ENCODE measurements around the gene MED10.

The MED10 gene

GRCh38 chr5:6377905-6378765 lies at the start of gene MED10:
Gene MED10 (minus strand): TSS chr5:6378547. CDS start chr5:6378483, 64 bp downstream.
- peak; percentile 98 for DNase-seq (ENCODE audit: low read depth)
- Histone ChIP-seq H3K9me3 (ENCODE audit: control insufficient read depth, low read length) (no peaks in the 10 kb centered on the region), H3K9ac (ENCODE audit: low read length) (peak within 1 kb of the TSS; percentile 95), H3K4me3 (ENCODE audit: low read length) (peak within 1 kb of the TSS; percentile 96), H3K36me3 (ENCODE audit: control insufficient read depth, insufficient read depth, low read length, severe bottlenecking) (peaks cover 36% of the 10 kb centered on the region), H3K27me3 (replicated peaks; ENCODE audit: control insufficient read depth, insufficient read depth, low read length) (no peaks in the 10 kb centered on the region), H3K4me1 (ENCODE audit: control insufficient read depth, insufficient read depth, low read length) (peaks cover 14% of the 10 kb centered on the region)

- Histone ChIP-seq H3K9ac (ENCODE audit: low read length) (no peak overlapping the region), H3K4me1 (ENCODE audit: control insufficient read depth, insufficient read depth, low read length) (no peaks in the 10 kb centered on the region), H3K27me3 (replicated peaks; ENCODE audit: control insufficient read depth, insufficient read depth, low read length) (peaks cover 38% of the 10 kb centered on the region), H3K4me3 (ENCODE audit: low read length) (no peak overlapping the region), H3K9me3 (ENCODE audit: control insufficient read depth, low read length) (no peaks in the 10 kb centered on the region), H3K36me3 (ENCODE audit: control insufficient read depth, insufficient read depth, low read length, severe bottlenecking) (no peaks in the 10 kb centered on the region)
- DNase-seq (ENCODE audit: low read depth): no peak
These were observed 49.3 kb upstream of the MED10 start for GRCh38 chr5:6427694-6428093.

DNA sequence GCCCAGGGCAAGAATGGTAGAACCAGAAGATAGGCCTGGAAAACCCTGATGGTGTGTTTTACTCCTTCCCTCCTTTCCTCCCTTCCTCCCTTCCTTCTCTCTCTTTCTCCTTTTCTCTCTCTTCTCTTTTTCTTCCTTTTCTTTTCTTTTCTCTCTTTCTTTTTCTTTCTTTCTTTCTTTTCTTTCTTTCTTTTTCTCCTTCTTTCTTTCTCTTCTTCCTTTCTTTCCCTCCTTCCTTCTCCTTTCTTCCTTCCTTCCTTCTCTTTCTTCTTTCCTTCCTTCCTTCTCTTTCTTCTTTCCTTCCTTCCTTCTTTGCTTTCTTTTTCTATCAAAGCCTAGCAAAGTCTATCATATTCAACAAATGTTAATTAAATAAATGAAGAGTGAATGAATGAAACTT lies 46.4 kb upstream of the MED10 start:
- no peak for DNase-seq (ENCODE audit: low read depth)
- no peaks in the 10 kb centered on the region for H3K9me3 ChIP-seq (ENCODE audit: control insufficient read depth, low read length)
- no peak overlapping the region for H3K4me3 ChIP-seq (ENCODE audit: low read length)
- H3K36me3 ChIP-seq (ENCODE audit: control insufficient read depth, insufficient read depth, low read length, severe bottlenecking): no peaks in the 10 kb centered on the region
- no peak overlapping the region for H3K9ac ChIP-seq (ENCODE audit: low read length)
- no peaks in the 10 kb centered on the region for H3K4me1 ChIP-seq (ENCODE audit: control insufficient read depth, insufficient read depth, low read length)
- H3K27me3 ChIP-seq (replicated peaks; ENCODE audit: control insufficient read depth, insufficient read depth, low read length): peaks cover 26% of the 10 kb centered on the region

GRCh38 chr5:6424110-6424659 lies 45.8 kb upstream of the MED10 start:
- Histone ChIP-seq H3K9ac (ENCODE audit: low read length) (no peak overlapping the region), H3K36me3 (ENCODE audit: control insufficient read depth, insufficient read depth, low read length, severe bottlenecking) (no peaks in the 10 kb centered on the region), H3K27me3 (replicated peaks; ENCODE audit: control insufficient read depth, insufficient read depth, low read length) (peaks cover 26% of the 10 kb centered on the region), H3K4me1 (ENCODE audit: control insufficient read depth, insufficient read depth, low read length) (no peaks in the 10 kb centered on the region), H3K4me3 (ENCODE audit: low read length) (no peak overlapping the region), H3K9me3 (ENCODE audit: control insufficient read depth, low read length) (no peaks in the 10 kb centered on the region)
- DNase-seq (ENCODE audit: low read depth): no peak

DNA sequence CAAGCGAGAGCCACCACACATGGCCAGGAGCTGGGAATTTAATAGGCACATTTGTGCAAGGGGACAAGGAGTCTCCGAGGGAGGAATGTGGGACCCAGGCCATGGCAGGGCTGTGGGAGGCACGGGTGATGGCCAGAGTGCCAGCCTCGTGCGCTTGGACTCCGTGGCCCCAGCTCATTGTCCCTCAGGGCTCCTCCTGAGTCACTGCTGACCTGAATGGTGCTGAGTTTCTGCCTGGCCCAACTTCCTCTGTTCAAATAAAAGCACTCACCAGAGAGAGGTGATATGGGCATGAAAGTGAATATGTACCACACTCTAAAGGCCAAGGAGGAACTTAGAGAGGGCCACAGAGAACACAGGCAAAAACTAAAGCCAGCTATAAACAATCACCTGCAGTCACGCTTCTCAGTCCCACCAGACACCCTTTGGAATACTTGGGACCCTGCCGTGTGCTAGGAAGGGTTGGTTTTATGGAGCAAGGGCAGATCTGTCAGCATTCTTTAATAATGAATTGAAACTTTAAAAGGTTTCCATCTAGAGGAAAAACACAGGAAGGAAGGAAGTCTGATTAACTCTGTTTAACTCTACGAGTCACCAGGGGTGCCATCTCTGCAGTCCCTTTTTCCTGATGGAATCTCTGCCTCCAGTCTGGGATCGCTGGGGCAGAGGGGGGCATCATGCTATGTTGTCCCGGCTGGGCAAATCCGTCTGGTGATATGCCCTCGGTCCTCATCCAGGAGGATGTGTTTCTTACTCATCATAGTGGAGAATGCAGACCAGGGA lies 45.2 kb upstream of the MED10 start:
- Histone ChIP-seq H3K4me3 (ENCODE audit: low read length) (no peak overlapping the region), H3K9me3 (ENCODE audit: control insufficient read depth, low read length) (no peaks in the 10 kb centered on the region), H3K9ac (ENCODE audit: low read length) (no peak overlapping the region), H3K4me1 (ENCODE audit: control insufficient read depth, insufficient read depth, low read length) (no peaks in the 10 kb centered on the region), H3K36me3 (ENCODE audit: control insufficient read depth, insufficient read depth, low read length, severe bottlenecking) (no peaks in the 10 kb centered on the region), H3K27me3 (replicated peaks; ENCODE audit: control insufficient read depth, insufficient read depth, low read length) (peaks cover 26% of the 10 kb centered on the region)
- no peak for DNase-seq (ENCODE audit: low read depth)

DNA sequence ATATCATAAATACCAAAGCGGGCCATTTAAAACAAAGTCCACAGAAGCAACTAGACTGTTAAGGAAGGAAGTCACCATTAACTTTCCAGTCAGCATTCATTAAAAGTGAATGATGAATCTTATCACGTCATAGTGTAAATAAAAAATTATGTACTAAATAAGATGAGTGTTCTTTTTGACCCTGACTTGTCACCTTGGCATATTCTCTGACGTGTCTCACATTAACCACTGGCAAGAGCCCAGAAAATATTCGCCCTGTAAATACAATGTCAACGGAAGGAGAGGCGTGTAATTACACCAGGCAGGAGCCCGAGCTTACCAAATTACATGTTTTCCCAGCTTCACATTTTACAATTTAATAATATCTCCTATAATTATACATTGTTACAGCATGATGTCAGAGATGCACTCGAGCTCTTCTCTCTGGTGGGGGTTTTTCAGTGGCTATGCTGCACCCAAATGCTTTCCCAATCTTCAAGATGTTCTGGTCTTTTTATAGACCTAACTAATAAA lies 41.0 kb upstream of the MED10 start:
- DNase-seq (ENCODE audit: low read depth): no peak
- no peak overlapping the region for H3K4me3 ChIP-seq (ENCODE audit: low read length)

GRCh38 chr5:6418679-6419276 lies 40.4 kb upstream of the MED10 start:
- H3K9me3 ChIP-seq (ENCODE audit: control insufficient read depth, low read length): peaks cover 4% of the 10 kb centered on the region
- H3K27me3 ChIP-seq (replicated peaks; ENCODE audit: control insufficient read depth, insufficient read depth, low read length): peaks cover 19% of the 10 kb centered on the region
- DNase-seq (ENCODE audit: low read depth): no peak
- no peak overlapping the region for H3K4me3 ChIP-seq (ENCODE audit: low read length)
- H3K9ac ChIP-seq (ENCODE audit: low read length): no peak overlapping the region
- H3K4me1 ChIP-seq (ENCODE audit: control insufficient read depth, insufficient read depth, low read length): no peaks in the 10 kb centered on the region
- H3K36me3 ChIP-seq (ENCODE audit: control insufficient read depth, insufficient read depth, low read length, severe bottlenecking): no peaks in the 10 kb centered on the region

More for the DNA sequence above, 41.0 kb upstream of the MED10 start:
- Histone ChIP-seq H3K9ac (ENCODE audit: low read length) (no peak overlapping the region), H3K36me3 (ENCODE audit: control insufficient read depth, insufficient read depth, low read length, severe bottlenecking) (no peaks in the 10 kb centered on the region), H3K4me1 (ENCODE audit: control insufficient read depth, insufficient read depth, low read length) (no peaks in the 10 kb centered on the region), H3K9me3 (ENCODE audit: control insufficient read depth, low read length) (peaks cover 4% of the 10 kb centered on the region), H3K27me3 (replicated peaks; ENCODE audit: control insufficient read depth, insufficient read depth, low read length) (peaks cover 25% of the 10 kb centered on the region)

GRCh38 chr5:6417657-6418056 lies 39.3 kb upstream of the MED10 start:
- H3K9me3 ChIP-seq (ENCODE audit: control insufficient read depth, low read length): peaks cover 4% of the 10 kb centered on the region
- peaks cover 23% of the 10 kb centered on the region for H3K27me3 ChIP-seq (replicated peaks; ENCODE audit: control insufficient read depth, insufficient read depth, low read length)
- no peak overlapping the region for H3K9ac ChIP-seq (ENCODE audit: low read length)
- no peaks in the 10 kb centered on the region for H3K4me1 ChIP-seq (ENCODE audit: control insufficient read depth, insufficient read depth, low read length)
- H3K36me3 ChIP-seq (ENCODE audit: control insufficient read depth, insufficient read depth, low read length, severe bottlenecking): no peaks in the 10 kb centered on the region
- no peak for DNase-seq (ENCODE audit: low read depth)
- no peak overlapping the region for H3K4me3 ChIP-seq (ENCODE audit: low read length)

DNA sequence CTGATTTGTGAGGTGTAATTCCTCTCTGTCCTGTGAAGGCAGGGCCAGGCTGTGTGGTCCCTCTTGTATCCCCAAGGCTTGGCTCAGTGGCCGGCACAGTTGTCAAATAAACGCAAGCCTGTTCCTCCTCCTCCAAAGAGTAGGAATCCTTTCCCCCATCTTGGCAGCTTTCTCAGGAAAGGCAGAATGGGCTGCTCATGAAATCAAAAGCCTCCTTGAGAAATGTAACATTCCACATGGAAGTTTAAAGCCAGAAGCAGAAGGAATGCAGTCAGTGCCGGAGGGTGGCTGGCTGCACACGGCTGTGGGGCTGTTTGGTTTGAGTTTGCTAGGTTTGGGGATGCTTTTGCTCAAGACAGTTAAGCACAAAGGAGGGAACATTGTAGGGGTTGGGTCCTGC lies 34.5 kb upstream of the MED10 start:
- H3K27me3 ChIP-seq (replicated peaks; ENCODE audit: control insufficient read depth, insufficient read depth, low read length): peaks cover 24% of the 10 kb centered on the region
- H3K4me1 ChIP-seq (ENCODE audit: control insufficient read depth, insufficient read depth, low read length): no peaks in the 10 kb centered on the region
- H3K9me3 ChIP-seq (ENCODE audit: control insufficient read depth, low read length): peaks cover 4% of the 10 kb centered on the region
- DNase-seq (ENCODE audit: low read depth): no peak
- H3K36me3 ChIP-seq (ENCODE audit: control insufficient read depth, insufficient read depth, low read length, severe bottlenecking): no peaks in the 10 kb centered on the region
- no peak overlapping the region for H3K4me3 ChIP-seq (ENCODE audit: low read length)
- no peak overlapping the region for H3K9ac ChIP-seq (ENCODE audit: low read length)

DNA sequence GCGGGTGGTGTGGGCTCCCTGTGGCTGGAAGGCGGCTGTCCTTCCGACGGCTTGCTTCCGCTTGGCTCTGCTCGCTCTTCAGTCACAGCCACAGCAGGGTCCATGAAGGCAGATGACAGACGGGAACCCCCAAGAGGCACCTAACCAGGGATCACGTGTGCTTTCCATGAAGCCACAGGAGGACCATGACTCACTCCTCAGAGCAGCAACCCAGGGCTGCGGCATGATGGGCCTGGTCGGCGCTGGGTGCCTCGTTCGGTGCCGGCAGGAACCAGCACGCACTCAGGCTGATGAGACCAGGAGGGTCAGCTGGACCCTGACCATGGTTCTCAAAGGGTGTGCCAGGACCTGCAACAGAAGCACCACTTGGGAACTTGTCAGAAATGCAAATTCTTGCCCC lies 32.8 kb upstream of the MED10 start:
- Histone ChIP-seq H3K9me3 (ENCODE audit: control insufficient read depth, low read length) (no peaks in the 10 kb centered on the region), H3K27me3 (replicated peaks; ENCODE audit: control insufficient read depth, insufficient read depth, low read length) (peaks cover 32% of the 10 kb centered on the region), H3K36me3 (ENCODE audit: control insufficient read depth, insufficient read depth, low read length, severe bottlenecking) (no peaks in the 10 kb centered on the region), H3K4me3 (ENCODE audit: low read length) (no peak overlapping the region), H3K4me1 (ENCODE audit: control insufficient read depth, insufficient read depth, low read length) (no peaks in the 10 kb centered on the region), H3K9ac (ENCODE audit: low read length) (no peak overlapping the region)
- no peak for DNase-seq (ENCODE audit: low read depth)

- Histone ChIP-seq H3K36me3 (ENCODE audit: control insufficient read depth, insufficient read depth, low read length, severe bottlenecking) (no peaks in the 10 kb centered on the region), H3K4me3 (ENCODE audit: low read length) (no peak overlapping the region), H3K9ac (ENCODE audit: low read length) (no peak overlapping the region), H3K4me1 (ENCODE audit: control insufficient read depth, insufficient read depth, low read length) (no peaks in the 10 kb centered on the region), H3K9me3 (ENCODE audit: control insufficient read depth, low read length) (no peaks in the 10 kb centered on the region), H3K27me3 (replicated peaks; ENCODE audit: control insufficient read depth, insufficient read depth, low read length) (peaks cover 28% of the 10 kb centered on the region)
- DNase-seq (ENCODE audit: low read depth): no peak
These were observed 32.1 kb upstream of the MED10 start for GRCh38 chr5:6410421-6410820.

Data from adipocyte (in vitro differentiated cells).